K562 (cell line): Measurements from ENCODE around the gene DGCR2. TPM values are rescaled to one million over a fixed set of nuclear protein-coding genes. Genes with fewer than 3 reads are reported as not detected.

ENCODE experiments used
- BHLHE40 ChIP-seq: IDR thresholded peaks from 2 replicates; pipeline ENCODE4 v1.6.1; 2011; ENCODE audit warnings: low read length, improper control_type of control experiment
- EGR1 ChIP-seq: fragments of 450-650 bp; conservative IDR thresholded peaks from 2 replicates; pipeline ENCODE4 v1.6.1; 2017; ENCODE audit warnings: mild to moderate bottlenecking
- FUS ChIP-seq: fragments of 200-400 bp; formaldehyde crosslinking; optimal IDR thresholded peaks from 2 replicates; pipeline ENCODE3; 2017; ENCODE audit warnings: low read depth, low read length
- HDAC8 ChIP-seq: fragments of 450-650 bp; IDR thresholded peaks from 2 replicates; pipeline ENCODE4 v1.6.1; 2016; ENCODE audit warnings: mild to moderate bottlenecking, missing genetic modification characterization, moderate library complexity, missing compliant biosample characterization
- HMGN3 ChIP-seq: IDR thresholded peaks from 2 replicates; pipeline ENCODE4 v1.6.1; 2011; ENCODE audit warnings: borderline replicate concordance, low read depth, mild to moderate bottlenecking, mixed read lengths, low read length; ENCODE audit not compliant: insufficient read length; ENCODE audit errors: extremely low read depth
- HOXB6 ChIP-seq: fragments of 250-450 bp; sonication (Bioruptor Pico); IDR thresholded peaks from 2 replicates; pipeline ENCODE4 v1.5.1; 2022; ENCODE audit warnings: mild to moderate bottlenecking, borderline replicate concordance
- IRF9 ChIP-seq: fragments of 450-650 bp; IDR thresholded peaks from 2 replicates; pipeline ENCODE4 v1.6.1; 2016; ENCODE audit warnings: missing biosample characterization, missing genetic modification characterization
- NFE2L1 ChIP-seq: fragments of 450-650 bp; IDR thresholded peaks from 2 replicates; pipeline ENCODE4 v1.6.1; 2016; ENCODE audit warnings: missing genetic modification characterization, low read depth, mild to moderate bottlenecking, missing compliant biosample characterization, moderate library complexity, borderline replicate concordance
- NR2C2 ChIP-seq, 2 experiments: fragments of 200-800 bp in 1 of 2; sonication (Bioruptor generic) in 1 of 2; sonication (generic) in 1 of 2; formaldehyde crosslinking in 1 of 2; IDR thresholded peaks; 2 replicates each; pipeline versions ENCODE4 v1.6.1 to v1.8.0; 2016 to 2022; ENCODE audit warnings: mild to moderate bottlenecking in 1 of 2, missing compliant biosample characterization in 1 of 2, missing genetic modification characterization in 1 of 2, missing genetic modification reagents in 1 of 2
- RREB1 ChIP-seq: fragments of 250-450 bp; sonication (Bioruptor Pico); IDR thresholded peaks from 2 replicates; pipeline ENCODE4 v1.4.0; 2020
- SAP30 ChIP-seq: fragments of 200-600 bp; sonication (generic); IDR thresholded peaks from 2 replicates; pipeline ENCODE4 v1.6.1; 2012; ENCODE audit warnings: borderline replicate concordance, low read depth, mild to moderate bottlenecking, moderate library complexity, low read length, control low read depth, inconsistent platforms; ENCODE audit not compliant: insufficient read depth, poor library complexity, severe bottlenecking
- SMARCA5 ChIP-seq: fragments of 450-650 bp; IDR thresholded peaks from 2 replicates; pipeline ENCODE4 v1.6.1; 2016
- SMARCE1 ChIP-seq: fragments of 450-650 bp; IDR thresholded peaks from 2 replicates; pipeline ENCODE4 v1.7.1; 2016; ENCODE audit warnings: mild to moderate bottlenecking
- THRAP3 ChIP-seq: fragments of 450-650 bp; IDR thresholded peaks from 2 replicates; pipeline ENCODE4 v1.6.1; 2016; ENCODE audit warnings: mild to moderate bottlenecking, inconsistent platforms, borderline replicate concordance
- TSC22D4 ChIP-seq: fragments of 450-650 bp; IDR thresholded peaks from 2 replicates; pipeline ENCODE4 v1.6.1; 2016; ENCODE audit warnings: missing genetic modification characterization, missing biosample characterization, control low read depth
- XRCC3 ChIP-seq: fragments of 450-650 bp; IDR thresholded peaks from 2 replicates; pipeline ENCODE4 v1.6.1; 2017; ENCODE audit warnings: mild to moderate bottlenecking, moderate library complexity
- ZBTB43 ChIP-seq: sonication (generic); formaldehyde crosslinking; IDR thresholded peaks from 2 replicates; pipeline ENCODE4 v1.8.0; 2023; ENCODE audit warnings: mild to moderate bottlenecking, missing genetic modification reagents
- ZFX ChIP-seq: sonication (generic); formaldehyde crosslinking; IDR thresholded peaks from 2 replicates; pipeline ENCODE4 v1.8.0; 2022; ENCODE audit warnings: mild to moderate bottlenecking, missing genetic modification reagents, moderate library complexity
- ZNF212 ChIP-seq: fragments of 450-650 bp; formaldehyde crosslinking; IDR thresholded peaks from 2 replicates; pipeline ENCODE4 v1.4.0; 2020; ENCODE audit warnings: mild to moderate bottlenecking
- ZNF263 ChIP-seq: sonication (generic); formaldehyde crosslinking; IDR thresholded peaks from 2 replicates; pipeline ENCODE4 v1.8.0; 2022; ENCODE audit warnings: mild to moderate bottlenecking, missing genetic modification reagents, borderline replicate concordance
- ZNF316 ChIP-seq: fragments of 450-650 bp; IDR thresholded peaks from 2 replicates; pipeline ENCODE4 v1.6.1; 2016
- polyA plus RNA-seq, 8 experiments: library from polyadenylated mRNA; depleted of rRNA in 4 of 8; stranded (reverse) in 5 of 8; unstranded in 3 of 8; fragments of >200 nt; fragmentation: Nextera tagmentation in 2 of 8; fragmentation: Illumina TruSeq in 1 of 8; extraction: Ambion mirVana in 2 of 8; extraction: Trizol in 1 of 8; gene quantifications; 2 replicates each; pipeline versions ENCODE4 v1.2.1 to v1.2.3, GENCODE V29; 2011 to 2014; ENCODE audit warnings: inconsistent platforms in 1 of 8, missing spikeins in 1 of 8
- total RNA-seq, 7 experiments: library from RNA; depleted of rRNA in 6 of 7; stranded (reverse); fragments of >200 nt in 6 of 7; fragmentation: Illumina TruSeq in 2 of 7; extraction: Trizol in 2 of 7; gene quantifications; 2 replicates each; pipeline versions ENCODE4 v1.2.1 to v1.2.3, GENCODE V29; 2011 to 2021; ENCODE audit warnings: low replicate concordance in 1 of 7

The DGCR2 gene
- total and polyA plus RNA-seq, 9 of the 15 experiments (the other 6 are each of a cell fraction or from before 2014, with no cell fraction given) = 0.69 to 101 (median 56.4) TPM

GRCh38 chr22:19036523-19037273 lies 85.5 kb downstream of the DGCR2 start (continued):
- TF ChIP-seq RREB1 (CRISPR knock-in tag) (no peak), NFE2L1 (no peak), EGR1 (no peak), HDAC8 (tag) (no peak), NR2C2 (CRISPR knock-in tag; IDR thresholded peaks at IDR 0.05) (no peak), NR2C2 (tag; IDR thresholded peaks at IDR 0.05) (no peak), SMARCE1 (no peak), ZBTB43 (CRISPR knock-in tag) (no peak), HOXB6 (CRISPR knock-in tag) (no peak; the same call in 1 of the 2 replicates), ZNF212 (CRISPR knock-in tag) (no peak), ZFX (CRISPR knock-in tag) (no peak), ZNF316 (peak; percentile 80), THRAP3 (no peak), BHLHE40 (peak; percentile 45), FUS (no peak), ZNF263 (CRISPR knock-in tag) (peak; percentile 50; the same call in 1 of the 2 replicates), SMARCA5 (no peak), HMGN3 (peak; percentile 55), TSC22D4 (tag) (no peak), XRCC3 (no peak), IRF9 (tag) (no peak), SAP30 (no peak)
